GM21529 (cell line): ENCODE measurements around the gene MRO.
A peak's percentile ranks its signal among the peaks of the same experiment; 100 is the strongest.
"Not testable (repeated sequence)": the region's sequence is repeated elsewhere in the genome, so short reads cannot be mapped to it uniquely, and the experiment has no call there.

Experiments
- ATAC-seq: cut with Tn5 transposase; IDR thresholded peaks from one replicate; pipeline ENCODE4 v1.9.1; 2021; ENCODE audit not compliant: unreplicated experiment

The MRO gene

DNA sequence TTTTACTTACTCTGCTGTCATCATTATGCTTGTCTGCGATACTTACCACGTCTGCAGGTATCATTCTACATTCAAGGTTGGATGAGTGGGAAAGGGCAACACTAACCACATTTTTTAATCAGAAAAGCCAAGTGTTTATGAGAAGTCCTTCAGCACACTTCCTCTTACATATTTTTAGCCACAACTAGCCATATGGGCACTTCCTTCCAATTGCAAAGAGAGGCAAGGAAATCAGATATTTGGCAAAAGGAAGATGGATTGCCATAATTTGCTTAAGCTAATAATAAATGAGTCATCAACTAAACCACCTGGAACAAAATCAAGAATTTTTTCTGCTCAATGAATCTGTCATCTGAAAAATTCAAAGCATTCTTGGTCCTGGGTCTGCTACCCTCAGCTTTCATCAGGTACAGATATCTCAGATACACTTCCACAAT is 16.7 kb upstream of the MRO start:
- ATAC-seq = no peak

DNA sequence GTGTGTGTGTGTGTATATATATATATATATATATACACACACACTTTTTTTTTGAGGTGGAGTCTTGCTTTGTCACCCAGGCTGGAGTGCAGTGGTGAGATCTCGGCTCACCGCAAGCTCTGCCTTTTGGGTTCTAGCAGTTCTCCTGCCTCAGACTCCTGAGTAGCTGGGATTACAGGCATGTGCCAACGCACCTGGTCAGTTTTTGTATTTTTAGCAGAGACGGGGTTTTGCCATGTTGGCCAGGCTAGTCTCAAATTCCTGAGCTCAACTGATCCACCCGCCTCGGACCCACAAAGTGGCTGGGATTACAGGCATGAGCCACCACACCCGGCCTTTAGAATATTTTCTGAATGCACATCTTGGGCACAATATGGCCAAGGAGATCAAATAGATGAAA is 13.7 kb upstream of the MRO start:
- ATAC-seq = not testable (repeated sequence)

DNA sequence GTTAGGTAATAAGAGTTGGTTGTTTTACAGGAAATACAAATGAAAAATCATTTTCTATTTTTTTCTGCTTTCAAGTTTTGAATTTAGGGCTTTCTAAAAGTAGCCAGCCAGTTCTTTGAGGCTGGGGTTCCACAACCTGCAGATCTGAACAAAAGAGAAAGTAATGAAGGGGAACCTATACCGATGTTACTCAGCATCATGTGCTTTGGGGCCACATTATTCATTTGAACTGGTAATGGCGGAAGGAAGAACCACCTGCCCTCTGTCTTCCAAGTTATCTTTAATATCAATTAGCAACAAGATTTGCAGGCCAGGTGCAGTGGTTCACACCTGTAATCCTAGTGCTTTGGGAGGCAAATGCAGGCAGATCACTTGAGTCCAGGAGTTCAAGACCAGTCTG is 12.9 kb upstream of the MRO start:
- peak; percentile 73 for ATAC-seq

DNA sequence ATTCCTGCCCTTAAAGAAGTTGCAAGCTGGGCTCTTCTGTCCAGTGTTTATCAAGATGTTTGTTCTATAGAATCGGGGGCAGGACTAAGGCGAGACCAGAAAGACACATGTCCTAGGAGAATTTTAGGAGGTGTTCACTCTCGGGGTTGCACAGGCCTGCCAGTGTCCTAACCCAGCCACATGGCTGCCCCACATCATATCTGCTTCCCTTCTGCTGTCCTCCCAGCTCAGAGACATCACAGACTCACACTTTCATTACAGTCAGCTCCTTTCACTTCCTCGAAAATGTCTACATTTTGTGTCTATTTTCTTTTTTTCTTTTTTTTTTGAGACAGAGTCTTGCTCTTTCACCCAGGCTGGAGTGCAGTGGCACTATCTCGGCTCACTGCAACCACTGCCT is 10.7 kb upstream of the MRO start:
- peak; percentile 75 for ATAC-seq

DNA sequence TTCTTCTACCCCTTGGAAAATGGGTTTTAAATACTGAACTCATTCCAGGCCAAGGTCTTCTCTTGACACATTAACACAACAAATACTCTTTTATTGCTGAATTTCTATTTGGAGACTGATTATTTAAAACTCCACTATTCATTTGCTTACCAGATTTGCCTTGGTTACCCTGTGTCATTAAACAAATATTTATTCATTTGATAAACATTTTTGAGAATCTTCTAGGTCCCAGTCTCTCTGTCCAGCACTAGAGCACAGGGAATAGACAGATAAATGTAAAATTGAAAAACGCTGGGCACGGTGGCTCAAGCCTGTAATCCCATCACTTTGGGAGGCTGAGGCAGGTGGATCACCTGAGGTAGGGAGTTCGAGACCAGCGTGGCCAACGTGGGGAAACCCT is 9.8 kb upstream of the MRO start:
- no peak for ATAC-seq

DNA sequence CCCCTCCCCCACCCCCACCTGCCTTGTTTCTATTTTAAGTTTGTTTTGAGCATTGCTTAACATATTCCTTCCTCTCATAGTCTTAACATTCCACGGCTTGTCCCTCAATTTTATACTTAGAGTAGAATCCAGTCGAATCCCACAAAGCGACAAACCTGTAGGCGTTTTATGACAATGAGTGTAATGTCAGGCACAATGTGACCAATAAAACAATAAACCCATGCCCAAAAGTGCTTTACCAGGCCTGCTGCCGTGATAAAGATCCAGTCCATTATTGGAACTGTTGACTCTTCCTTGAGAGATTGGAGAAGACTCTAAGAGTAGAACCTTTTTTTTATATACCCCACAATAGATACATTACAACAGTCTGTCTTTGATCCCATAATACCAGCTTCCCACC is 6.2 kb upstream of the MRO start:
- ATAC-seq = no peak

DNA sequence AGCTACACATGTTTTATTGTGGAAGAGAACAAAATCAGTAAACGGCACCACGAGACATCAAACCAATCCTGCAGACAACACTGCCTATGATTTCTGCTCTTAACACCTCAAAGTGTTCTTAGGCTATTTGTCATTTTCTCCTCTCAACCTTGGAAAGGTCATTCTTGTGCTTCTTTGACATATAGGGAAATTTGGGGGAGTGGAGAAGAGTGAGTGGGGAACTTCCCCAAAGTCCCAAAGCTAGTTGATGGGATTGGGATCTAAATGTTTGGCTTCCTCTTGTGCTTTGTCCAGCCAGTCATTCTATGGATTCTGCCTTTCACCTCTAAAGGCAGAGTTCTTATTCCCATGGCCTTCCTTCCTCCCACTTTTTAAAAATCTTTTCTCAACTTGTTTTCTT is 5.8 kb upstream of the MRO start:
- no peak for ATAC-seq

DNA sequence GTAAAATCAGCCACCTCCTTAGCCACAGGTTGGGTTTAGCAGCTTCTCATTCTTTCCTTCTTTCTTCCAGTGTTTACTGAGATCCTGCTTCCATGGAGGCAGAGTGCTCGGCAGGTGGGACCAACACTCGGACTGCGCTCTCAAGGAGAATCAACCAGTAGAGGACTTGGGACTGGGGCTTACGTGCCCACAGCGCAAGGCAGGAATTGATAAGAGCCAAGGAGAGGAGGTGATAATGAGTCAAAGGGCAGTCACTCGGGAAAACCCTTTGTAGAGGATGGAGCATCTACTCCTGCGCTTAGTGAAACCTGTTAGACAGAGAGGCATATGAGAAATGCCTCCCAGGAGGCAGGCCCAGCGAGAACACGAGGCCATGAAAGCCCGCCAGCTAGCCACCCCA is 2.9 kb upstream of the MRO start:
- no peak for ATAC-seq

DNA sequence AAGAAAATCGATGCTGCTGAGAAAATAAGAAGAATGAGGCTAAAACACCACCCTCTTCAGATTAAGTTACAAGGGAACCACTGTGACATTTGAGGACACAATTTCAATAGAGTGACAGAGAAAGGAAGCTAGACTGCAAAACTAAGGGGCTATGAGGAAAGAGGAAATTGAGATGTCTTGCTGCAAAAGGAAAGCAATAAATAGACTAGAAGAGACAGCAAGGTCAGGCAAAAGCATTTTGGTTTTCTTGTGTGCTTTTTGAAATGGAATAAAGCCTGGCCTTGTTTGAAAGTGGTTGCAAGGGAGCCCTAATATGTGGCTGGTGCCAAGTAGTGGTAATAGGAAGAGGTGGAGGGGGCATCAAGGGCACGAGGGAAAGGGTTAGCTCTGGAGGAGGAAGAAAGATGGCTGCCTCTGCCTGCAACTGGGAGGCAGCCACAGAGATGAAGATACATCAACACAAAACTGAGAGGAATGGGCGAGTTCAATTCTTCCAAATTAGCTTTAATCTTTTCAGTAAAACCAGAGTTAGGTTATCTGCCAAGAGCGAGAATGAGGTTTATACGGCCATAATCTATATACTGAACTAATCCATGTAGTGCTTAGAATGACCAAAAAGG is 1.2 kb upstream of the MRO start:
- ATAC-seq = no peak

DNA sequence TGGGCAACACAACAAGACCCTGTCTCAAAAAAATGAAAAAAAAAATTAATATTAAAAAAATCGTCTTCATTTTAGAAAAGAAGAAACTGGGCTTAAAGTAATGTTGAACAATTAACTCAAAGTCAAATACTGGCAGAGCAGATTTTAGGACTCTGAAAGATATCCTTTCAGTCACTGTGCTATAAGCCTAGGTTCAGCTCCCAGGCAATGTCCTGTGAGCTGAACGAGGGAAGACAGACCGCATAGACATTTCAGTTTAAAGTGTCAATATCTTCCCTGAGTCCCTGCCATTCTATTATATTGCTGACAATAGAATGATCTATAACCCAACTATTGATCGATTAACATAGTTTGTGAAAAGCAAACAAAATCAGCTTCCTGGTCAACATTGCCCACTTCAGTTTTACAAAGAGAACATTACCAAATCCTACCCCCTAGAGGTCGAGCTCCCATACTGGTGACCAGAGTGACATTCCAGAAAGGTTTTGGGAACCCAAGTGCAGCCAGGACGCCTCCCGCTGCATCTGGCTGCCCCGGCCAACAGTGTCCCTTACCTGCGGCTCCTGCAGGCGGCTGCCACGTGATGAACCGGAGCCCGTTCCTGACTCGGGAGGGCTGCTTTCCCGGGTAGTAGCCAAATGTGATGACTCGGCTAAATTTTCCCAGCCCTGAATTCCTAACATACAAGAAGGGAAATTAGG is 639 bp downstream of the MRO start:
- ATAC-seq = no peak

DNA sequence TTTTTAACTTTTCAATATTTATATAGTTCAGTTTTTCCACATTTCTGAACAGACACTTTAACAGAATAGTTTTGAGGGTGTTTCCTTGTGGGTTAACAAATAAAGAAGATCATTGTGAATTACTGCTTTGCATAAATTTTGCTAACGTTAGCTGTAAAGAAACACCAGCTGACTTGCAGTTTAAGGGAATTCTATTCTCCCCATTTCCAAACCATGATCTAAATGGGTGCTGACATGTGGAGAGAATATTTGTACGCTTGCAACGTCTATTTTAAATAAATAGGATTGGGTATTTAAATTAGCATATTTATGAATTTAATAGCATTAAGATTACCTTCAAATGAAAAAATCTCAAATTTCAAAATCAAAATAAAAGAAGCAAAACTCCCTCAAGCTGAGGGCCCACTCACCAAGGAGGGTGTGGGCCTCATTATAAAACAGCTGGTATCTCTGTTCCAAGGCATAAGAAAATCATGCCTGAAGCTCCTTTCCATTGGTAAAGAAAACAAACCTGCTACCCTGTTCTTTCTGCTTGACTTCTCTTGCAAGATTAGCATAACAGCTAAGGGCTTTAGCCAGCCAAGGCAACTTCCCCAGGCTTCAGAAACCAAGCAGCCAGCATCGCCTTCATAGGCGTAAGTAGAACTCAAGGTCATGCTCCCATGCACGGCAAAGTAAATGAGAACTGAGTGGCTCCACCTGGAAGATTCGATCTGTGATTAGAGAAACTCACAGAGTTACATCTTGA is 3.2 kb downstream of the MRO start:
- ATAC-seq = peak; percentile 55

DNA sequence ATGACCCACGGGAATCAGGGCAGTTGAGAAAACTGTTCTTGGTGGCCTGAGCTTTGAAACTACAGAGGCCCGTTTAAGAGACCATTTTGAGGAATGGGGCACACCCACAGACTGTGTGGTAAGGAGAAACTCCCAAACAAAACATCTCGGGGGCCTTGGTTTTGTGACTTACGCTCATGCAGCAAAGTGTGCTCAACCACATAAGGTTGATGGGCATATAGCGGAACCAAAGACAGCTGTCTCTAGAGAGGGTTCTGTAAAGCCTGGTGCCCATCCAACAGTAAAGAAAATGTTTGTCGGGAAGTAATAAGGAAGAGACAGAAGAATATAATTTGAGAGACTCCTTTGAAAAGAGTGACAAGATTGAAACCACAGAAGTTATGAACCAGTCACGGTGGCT is 5.4 kb downstream of the MRO start:
- no peak for ATAC-seq

DNA sequence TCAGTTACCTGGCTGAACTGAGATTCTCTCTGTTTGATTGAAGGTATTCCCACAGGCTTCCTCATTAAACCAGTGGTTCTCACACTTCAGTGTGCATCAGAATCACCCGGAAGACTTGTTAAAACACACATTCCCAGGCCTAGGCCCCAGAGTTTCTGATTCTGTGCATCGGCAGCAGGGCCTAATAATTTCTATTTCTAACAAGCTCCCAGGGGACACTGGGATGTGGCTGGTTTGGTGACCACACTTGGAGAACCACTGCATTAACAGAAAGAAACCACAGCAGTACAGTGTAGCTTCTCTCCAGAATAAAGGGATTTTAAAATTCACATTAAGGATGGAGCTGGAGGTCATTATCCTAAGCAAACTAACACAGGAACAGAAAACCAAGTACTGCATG is 6.5 kb downstream of the MRO start:
- no peak for ATAC-seq

DNA sequence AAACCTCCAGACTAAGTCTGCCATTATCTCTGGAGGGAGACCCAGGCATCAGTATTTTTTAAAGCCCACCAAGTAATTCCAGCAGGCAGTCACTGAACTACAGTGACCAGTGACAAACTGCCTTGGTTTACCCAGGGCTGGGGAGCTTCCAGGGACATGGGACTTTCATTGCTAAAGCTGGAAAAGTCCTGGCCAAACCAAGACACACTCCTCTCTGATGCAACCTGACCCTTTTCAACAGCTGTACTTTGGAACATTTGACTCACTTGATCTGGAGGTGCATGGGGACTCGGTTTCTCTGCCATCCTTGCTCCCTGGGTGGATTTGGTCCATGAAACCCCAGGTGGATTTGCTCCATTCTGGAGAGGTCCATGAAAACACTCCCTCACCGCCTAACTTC is 7.0 kb downstream of the MRO start:
- ATAC-seq = no peak

DNA sequence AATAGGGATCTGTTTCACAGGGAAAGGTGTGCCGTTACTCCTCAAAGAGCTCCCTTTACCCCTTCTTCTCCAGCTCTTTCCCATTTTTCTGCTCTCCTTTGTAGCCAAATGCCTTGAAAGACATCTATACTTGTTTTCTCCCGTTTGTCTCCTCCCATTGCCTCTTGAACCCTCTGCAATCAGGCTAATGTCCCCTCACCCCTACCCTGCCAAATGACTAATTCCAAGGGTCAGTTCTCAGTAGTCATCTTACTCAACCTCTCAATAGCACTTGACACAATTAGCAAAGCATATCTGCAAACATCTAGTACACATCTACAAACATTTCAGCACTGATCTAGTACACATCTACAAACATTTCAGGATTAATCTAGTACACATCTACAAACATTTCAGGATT is 12.6 kb downstream of the MRO start:
- ATAC-seq = no peak

DNA sequence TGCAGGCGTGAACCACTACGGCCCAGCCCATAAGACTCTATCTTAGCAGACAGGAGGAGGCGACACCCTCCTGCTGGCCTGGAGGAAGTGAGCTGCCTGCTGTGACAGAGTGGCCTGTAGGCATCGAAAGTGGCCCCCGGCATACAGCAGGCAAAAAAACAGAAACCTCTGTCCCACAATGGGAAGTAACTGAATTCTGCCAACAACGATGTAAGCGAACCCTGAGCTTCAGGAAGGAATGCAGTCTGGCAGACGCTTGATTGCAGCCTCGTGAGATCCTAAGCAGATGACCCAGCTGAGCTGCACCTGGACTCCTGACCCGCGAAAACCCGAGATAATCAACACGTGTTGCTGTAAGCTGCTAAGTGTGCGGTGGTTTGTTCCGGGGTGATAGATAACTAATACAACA is 13.6 kb downstream of the MRO start:
- ATAC-seq = no peak

DNA sequence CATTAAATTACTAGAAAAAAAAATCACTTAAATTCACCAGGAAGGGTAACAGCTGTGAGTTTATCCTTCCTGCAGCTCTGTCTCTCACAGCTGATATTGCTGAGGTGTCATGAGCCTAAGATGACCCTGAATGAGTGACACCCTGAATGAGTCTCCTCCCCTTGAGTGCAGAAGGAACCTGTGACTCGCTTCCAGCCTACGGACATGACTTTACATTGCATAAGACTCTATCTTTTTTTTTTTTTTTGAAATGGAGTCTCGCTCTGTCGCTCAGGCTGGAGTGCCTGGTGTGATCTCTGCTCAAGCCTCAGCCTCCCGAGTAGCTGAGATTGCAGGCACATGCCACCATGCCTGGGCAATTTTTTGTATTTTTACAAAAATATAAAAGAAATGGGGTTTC is 14.1 kb downstream of the MRO start:
- no peak for ATAC-seq

DNA sequence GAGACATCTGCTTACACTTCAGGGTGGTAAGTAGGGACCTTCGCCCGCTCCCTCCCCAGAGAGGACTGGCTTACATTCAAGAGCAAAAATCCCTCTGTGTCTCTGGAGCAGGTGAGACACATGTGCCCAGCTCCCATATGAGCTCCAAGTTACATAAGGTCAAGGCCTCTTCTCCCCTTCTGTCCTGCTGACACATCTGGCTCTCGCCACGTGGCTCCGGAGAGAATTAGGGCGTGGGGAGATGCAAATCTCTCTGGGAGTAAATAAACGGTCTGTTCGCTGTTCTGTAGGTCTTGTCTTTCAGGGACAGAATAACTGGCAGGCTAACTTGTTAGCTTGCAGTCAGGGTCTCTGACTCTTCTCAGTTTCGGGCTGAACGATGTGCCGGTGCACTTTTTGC is 16.2 kb downstream of the MRO start:
- no peak for ATAC-seq

DNA sequence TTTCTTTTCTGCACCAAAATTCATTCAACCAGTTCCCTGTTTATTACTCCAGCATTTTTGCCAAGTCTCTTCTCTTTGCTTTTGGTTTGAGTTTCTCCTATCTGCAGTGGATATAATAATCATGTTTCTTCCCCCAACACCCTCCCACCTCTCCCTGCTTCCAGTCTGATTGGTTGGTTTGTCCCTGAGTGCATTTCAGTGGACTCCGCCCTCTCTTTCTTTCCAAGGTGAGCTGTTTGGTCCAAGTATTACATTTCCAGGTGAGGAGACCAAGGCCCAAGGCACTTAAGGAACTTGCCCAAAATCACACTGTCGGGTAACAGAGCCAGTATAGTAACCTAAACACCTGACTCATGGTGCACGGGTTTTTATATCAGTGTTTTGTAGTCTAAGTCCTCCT is 17.7 kb downstream of the MRO start:
- no peak for ATAC-seq

DNA sequence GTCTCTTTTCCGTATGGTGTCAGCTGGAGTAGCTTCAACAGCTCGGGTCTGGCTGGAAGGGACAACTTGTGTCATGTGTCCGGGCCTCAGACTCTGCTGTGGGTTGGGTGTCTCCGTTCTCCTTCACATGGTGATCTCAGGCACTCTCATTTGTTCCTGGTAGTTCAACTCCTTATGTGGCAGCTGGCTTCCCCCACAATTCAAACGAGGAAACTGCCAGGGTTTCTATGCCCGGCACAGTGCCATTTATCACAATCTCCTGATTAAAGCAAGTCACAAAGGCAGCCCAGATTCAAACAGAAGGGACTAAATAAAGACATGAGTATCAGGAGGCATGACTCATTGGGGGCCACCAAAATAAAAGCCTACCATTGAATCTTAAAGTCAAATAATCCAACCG is 22.7 kb downstream of the MRO start:
- ATAC-seq = no peak

DNA sequence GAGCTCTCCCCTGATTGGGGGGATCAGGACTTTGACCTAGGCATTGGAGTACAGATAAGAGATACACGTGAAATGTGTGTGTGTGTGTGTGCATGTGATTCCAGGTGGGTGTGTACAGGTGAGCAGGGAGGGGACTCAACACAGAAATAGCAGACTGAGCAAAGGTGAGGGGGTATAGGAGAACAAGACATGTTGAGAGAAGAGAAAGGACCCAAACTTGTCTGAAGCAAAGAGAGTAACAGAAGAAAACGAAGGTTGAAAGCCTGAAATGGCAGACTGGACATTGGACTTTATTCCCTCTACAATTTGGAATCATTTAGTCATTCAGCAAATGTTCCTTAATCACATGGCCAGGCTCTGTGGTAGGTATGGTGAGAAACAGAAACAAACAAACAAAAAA is 23.3 kb downstream of the MRO start:
- no peak for ATAC-seq
